ENCODE results near the gene ASPA.

Gene ASPA

GRCh38 chr17:3532106-3532858, 56.5 kb downstream of the ASPA start:
- H3K27me3 ChIP-seq (ENCODE audit: control insufficient read depth, insufficient read depth, low read length, poor library complexity, severe bottlenecking), result no peaks in the 10 kb centered on the region
- no peaks in the 10 kb centered on the region for H3K9me3 ChIP-seq (ENCODE audit: control insufficient read depth, low read length)
- H3K27ac ChIP-seq (ENCODE audit: insufficient read depth, low read depth, low read length, poor library complexity, severe bottlenecking), result no peak overlapping the region
- peaks cover 43% of the 10 kb centered on the region for H3K4me1 ChIP-seq (ENCODE audit: control insufficient read depth, insufficient read depth, low read length)
- WGBS, 2 experiments, result 89 to 90% methylated on average over 36 of the region's 36 CpGs
- H3K4me3 ChIP-seq (ENCODE audit: insufficient read depth, low read depth, low read length), result no peak overlapping the region
- no peaks in the 10 kb centered on the region for H3K36me3 ChIP-seq (ENCODE audit: control insufficient read depth, insufficient read depth, low read length)

- Histone ChIP-seq H3K36me3 (ENCODE audit: control insufficient read depth, insufficient read depth, low read length) (no peaks in the 10 kb centered on the region), H3K4me3 (ENCODE audit: insufficient read depth, low read depth, low read length) (no peak overlapping the region), H3K27me3 (ENCODE audit: control insufficient read depth, insufficient read depth, low read length, poor library complexity, severe bottlenecking) (no peaks in the 10 kb centered on the region), H3K27ac (ENCODE audit: insufficient read depth, low read depth, low read length, poor library complexity, severe bottlenecking) (no peak overlapping the region), H3K9me3 (ENCODE audit: control insufficient read depth, low read length) (no peaks in the 10 kb centered on the region), H3K4me1 (ENCODE audit: control insufficient read depth, insufficient read depth, low read length) (peaks cover 41% of the 10 kb centered on the region)
- 95% methylated on average over 10 of the region's 10 CpGs for WGBS, 2 experiments
Measured at GRCh38 chr17:3532859-3533142, 57.0 kb downstream of the ASPA start.

- Histone ChIP-seq H3K27me3 (ENCODE audit: control insufficient read depth, insufficient read depth, low read length, poor library complexity, severe bottlenecking) (no peaks in the 10 kb centered on the region), H3K36me3 (ENCODE audit: control insufficient read depth, insufficient read depth, low read length) (no peaks in the 10 kb centered on the region), H3K27ac (ENCODE audit: insufficient read depth, low read depth, low read length, poor library complexity, severe bottlenecking) (no peak overlapping the region), H3K4me1 (ENCODE audit: control insufficient read depth, insufficient read depth, low read length) (peaks cover 32% of the 10 kb centered on the region), H3K9me3 (ENCODE audit: control insufficient read depth, low read length) (no peaks in the 10 kb centered on the region), H3K4me3 (ENCODE audit: insufficient read depth, low read depth, low read length) (no peak overlapping the region)
- 90 to 91% methylated on average over 3 to 5 of the region's 5 CpGs for WGBS, 2 experiments
Measured at GRCh38 chr17:3533752-3534151, 58.0 kb downstream of the ASPA start.

- H3K9me3 ChIP-seq (ENCODE audit: control insufficient read depth, low read length), result no peaks in the 10 kb centered on the region
- H3K4me3 ChIP-seq (ENCODE audit: insufficient read depth, low read depth, low read length), result no peak overlapping the region
- no peak overlapping the region for H3K27ac ChIP-seq (ENCODE audit: insufficient read depth, low read depth, low read length, poor library complexity, severe bottlenecking)
- H3K4me1 ChIP-seq (ENCODE audit: control insufficient read depth, insufficient read depth, low read length), result peaks cover 23% of the 10 kb centered on the region
- no peaks in the 10 kb centered on the region for H3K27me3 ChIP-seq (ENCODE audit: control insufficient read depth, insufficient read depth, low read length, poor library complexity, severe bottlenecking)
- WGBS, 2 experiments, result 64 to 69% methylated on average over 3 of the region's 3 CpGs
- H3K36me3 ChIP-seq (ENCODE audit: control insufficient read depth, insufficient read depth, low read length), result no peaks in the 10 kb centered on the region
Measured at GRCh38 chr17:3534881-3535252, 59.1 kb downstream of the ASPA start.

GRCh38 chr17:3535253-3535995, 59.6 kb downstream of the ASPA start:
- Histone ChIP-seq H3K4me3 (ENCODE audit: insufficient read depth, low read depth, low read length) (peak overlapping the region; percentile 31), H3K27ac (ENCODE audit: insufficient read depth, low read depth, low read length, poor library complexity, severe bottlenecking) (peak overlapping the region; percentile 71), H3K4me1 (ENCODE audit: control insufficient read depth, insufficient read depth, low read length) (peaks cover 19% of the 10 kb centered on the region), H3K27me3 (ENCODE audit: control insufficient read depth, insufficient read depth, low read length, poor library complexity, severe bottlenecking) (no peaks in the 10 kb centered on the region), H3K36me3 (ENCODE audit: control insufficient read depth, insufficient read depth, low read length) (no peaks in the 10 kb centered on the region), H3K9me3 (ENCODE audit: control insufficient read depth, low read length) (no peaks in the 10 kb centered on the region)
- WGBS, 2 experiments, result 12 to 13% methylated on average over 44 of the region's 44 CpGs

GRCh38 chr17:3536716-3537115, 60.9 kb downstream of the ASPA start:
- WGBS, 2 experiments, result 87 to 90% methylated on average over 5 of the region's 5 CpGs
- no peaks in the 10 kb centered on the region for H3K27me3 ChIP-seq (ENCODE audit: control insufficient read depth, insufficient read depth, low read length, poor library complexity, severe bottlenecking)
- H3K27ac ChIP-seq (ENCODE audit: insufficient read depth, low read depth, low read length, poor library complexity, severe bottlenecking), result no peak overlapping the region
- no peak overlapping the region for H3K4me3 ChIP-seq (ENCODE audit: insufficient read depth, low read depth, low read length)
- H3K36me3 ChIP-seq (ENCODE audit: control insufficient read depth, insufficient read depth, low read length), result no peaks in the 10 kb centered on the region
- no peaks in the 10 kb centered on the region for H3K9me3 ChIP-seq (ENCODE audit: control insufficient read depth, low read length)
- H3K4me1 ChIP-seq (ENCODE audit: control insufficient read depth, insufficient read depth, low read length), result peaks cover 6% of the 10 kb centered on the region

GRCh38 chr17:3539881-3540540, 64.2 kb downstream of the ASPA start:
- WGBS, 2 experiments, result 85 to 88% methylated on average over 5 to 7 of the region's 8 CpGs
- Histone ChIP-seq H3K36me3 (ENCODE audit: control insufficient read depth, insufficient read depth, low read length) (no peaks in the 10 kb centered on the region), H3K27me3 (ENCODE audit: control insufficient read depth, insufficient read depth, low read length, poor library complexity, severe bottlenecking) (no peaks in the 10 kb centered on the region), H3K9me3 (ENCODE audit: control insufficient read depth, low read length) (no peaks in the 10 kb centered on the region), H3K27ac (ENCODE audit: insufficient read depth, low read depth, low read length, poor library complexity, severe bottlenecking) (no peak overlapping the region), H3K4me1 (ENCODE audit: control insufficient read depth, insufficient read depth, low read length) (no peaks in the 10 kb centered on the region), H3K4me3 (ENCODE audit: insufficient read depth, low read depth, low read length) (no peak overlapping the region)

GRCh38 chr17:3542410-3543088, 66.8 kb downstream of the ASPA start:
- H3K36me3 ChIP-seq (ENCODE audit: control insufficient read depth, insufficient read depth, low read length), result no peaks in the 10 kb centered on the region
- H3K4me3 ChIP-seq (ENCODE audit: insufficient read depth, low read depth, low read length), result no peak overlapping the region
- no peak overlapping the region for H3K27ac ChIP-seq (ENCODE audit: insufficient read depth, low read depth, low read length, poor library complexity, severe bottlenecking)
- H3K9me3 ChIP-seq (ENCODE audit: control insufficient read depth, low read length), result no peaks in the 10 kb centered on the region
- WGBS, 2 experiments, result 90 to 91% methylated on average over 16 of the region's 16 CpGs
- no peaks in the 10 kb centered on the region for H3K27me3 ChIP-seq (ENCODE audit: control insufficient read depth, insufficient read depth, low read length, poor library complexity, severe bottlenecking)
- no peaks in the 10 kb centered on the region for H3K4me1 ChIP-seq (ENCODE audit: control insufficient read depth, insufficient read depth, low read length)

GRCh38 chr17:3543453-3543852, 67.7 kb downstream of the ASPA start:
- H3K36me3 ChIP-seq (ENCODE audit: control insufficient read depth, insufficient read depth, low read length), result no peaks in the 10 kb centered on the region
- no peaks in the 10 kb centered on the region for H3K27me3 ChIP-seq (ENCODE audit: control insufficient read depth, insufficient read depth, low read length, poor library complexity, severe bottlenecking)
- H3K27ac ChIP-seq (ENCODE audit: insufficient read depth, low read depth, low read length, poor library complexity, severe bottlenecking), result no peak overlapping the region
- H3K9me3 ChIP-seq (ENCODE audit: control insufficient read depth, low read length), result no peaks in the 10 kb centered on the region
- no peak overlapping the region for H3K4me3 ChIP-seq (ENCODE audit: insufficient read depth, low read depth, low read length)
- H3K4me1 ChIP-seq (ENCODE audit: control insufficient read depth, insufficient read depth, low read length), result no peaks in the 10 kb centered on the region
- 90 to 93% methylated on average over 10 of the region's 10 CpGs for WGBS, 2 experiments

- Histone ChIP-seq H3K9me3 (ENCODE audit: control insufficient read depth, low read length) (no peaks in the 10 kb centered on the region), H3K4me3 (ENCODE audit: insufficient read depth, low read depth, low read length) (no peak overlapping the region), H3K27ac (ENCODE audit: insufficient read depth, low read depth, low read length, poor library complexity, severe bottlenecking) (no peak overlapping the region), H3K36me3 (ENCODE audit: control insufficient read depth, insufficient read depth, low read length) (no peaks in the 10 kb centered on the region), H3K4me1 (ENCODE audit: control insufficient read depth, insufficient read depth, low read length) (no peaks in the 10 kb centered on the region), H3K27me3 (ENCODE audit: control insufficient read depth, insufficient read depth, low read length, poor library complexity, severe bottlenecking) (no peaks in the 10 kb centered on the region)
- 89 to 92% methylated on average over 5 of the region's 5 CpGs for WGBS, 2 experiments
Measured at GRCh38 chr17:3544365-3544764, 68.6 kb downstream of the ASPA start.
